ENCODE data around the gene KLHL6. TPM values are rescaled to one million over a fixed set of nuclear protein-coding genes. Genes with fewer than 3 reads are reported as not detected.

Gene KLHL6
- total RNA-seq, 1 experiment from 2014 or later = not detected

- Histone ChIP-seq H3K79me2 (ENCODE audit: insufficient read depth, low read length) (no peaks in the 10 kb centered on the region), H2BK5ac (ENCODE audit: insufficient read length, low read length) (no peak overlapping the region), H3K27ac (ENCODE audit: insufficient read length, low read depth, low read length) (no peak overlapping the region), H2AK5ac (ENCODE audit: insufficient read length, low read length) (no peak overlapping the region), H3K4ac (ENCODE audit: low read depth, low read length) (no peak overlapping the region), H3K14ac (ENCODE audit: insufficient read depth, low read length) (no peak overlapping the region), H3K23me2 (ENCODE audit: insufficient read length, low read depth, low read length, poor library complexity, severe bottlenecking) (no peaks in the 10 kb centered on the region), H2AFZ (ENCODE audit: low read length) (no peak overlapping the region), H3T11ph (ENCODE audit: low read length) (no peak overlapping the region), H3K27me3 (ENCODE audit: insufficient read depth, low read length) (no peaks in the 10 kb centered on the region), H4K8ac (replicated peaks; ENCODE audit: insufficient read length, low read depth, low read length) (no peak overlapping the region), H3K23ac (ENCODE audit: insufficient read length, low read depth, low read length) (no peak overlapping the region), H3K18ac (ENCODE audit: insufficient read length, low read depth, low read length) (no peak overlapping the region), H3K4me2 (ENCODE audit: insufficient read depth, insufficient read length, low read length) (no peak overlapping the region), H3K4me1 (ENCODE audit: insufficient read depth, low read length) (no peaks in the 10 kb centered on the region; the same call in 1 of the 2 replicates), H3K79me1 (ENCODE audit: insufficient read depth, low read depth, low read length, poor library complexity, severe bottlenecking) (no peaks in the 10 kb centered on the region), H3K9me3 (ENCODE audit: control insufficient read depth, low read depth, low read length) (no peaks in the 10 kb centered on the region), H2BK12ac (ENCODE audit: insufficient read length, low read depth, low read length) (no peak overlapping the region), H4K91ac (ENCODE audit: insufficient read length, low read depth, low read length) (no peak overlapping the region), H4K5ac (ENCODE audit: insufficient read length, low read depth, low read length) (no peak overlapping the region), H4K20me1 (ENCODE audit: control insufficient read depth, insufficient read depth, insufficient read length) (no peaks in the 10 kb centered on the region), H2BK15ac (ENCODE audit: low read depth, low read length) (no peak overlapping the region), H2BK20ac (ENCODE audit: low read depth, low read length, poor library complexity, severe bottlenecking) (no peak overlapping the region), H3K9ac (ENCODE audit: extremely low read depth, insufficient read length, low read length) (no peak overlapping the region), H2BK120ac (ENCODE audit: low read depth, low read length, poor library complexity, severe bottlenecking) (no peak overlapping the region), H3K56ac (ENCODE audit: insufficient read length, low read depth, low read length) (no peak overlapping the region)
- no peak for DNase-seq
- Mint-ChIP-seq H3K27me3 (ENCODE audit: low read depth) (no peaks in the 10 kb centered on the region; the same call in 1 of the 2 replicates), H3K4me3 (no peak overlapping the region), H3K4me1 (peaks cover 13 to 14% of the 10 kb centered on the region in 2 experiments), H3K9me3 (no peaks in the 10 kb centered on the region), H3K36me3 (ENCODE audit: insufficient read depth in 1 of 3, low read depth in 3 of 3) (no peaks in the 10 kb centered on the region), H3K27ac (no peak overlapping the region)
- no CpG with 5 or more reads among the region's 4 CpGs for WGBS (ENCODE audit: extremely low coverage, insufficient read length, low lambda C conversion rate)
- TF ChIP-seq CTCF (conservative IDR thresholded peaks at IDR 0.05) = no peak
Observed at GRCh38 chr3:183566880-183567279, 11.4 kb upstream of the KLHL6 start.

Measured in H9 (cell line).